GM21723 (cell line): ENCODE measurements around the gene TMEM86B.
"Not testable (repeated sequence)": the region's sequence is repeated elsewhere in the genome, so short reads cannot be mapped to it uniquely, and the experiment has no call there.

Experiments
- ATAC-seq: cut with Tn5 transposase; IDR thresholded peaks from one replicate; pipeline ENCODE4 v1.9.1; 2021; ENCODE audit warnings: mild to moderate bottlenecking, moderate library complexity; ENCODE audit not compliant: unreplicated experiment

Gene TMEM86B

DNA sequence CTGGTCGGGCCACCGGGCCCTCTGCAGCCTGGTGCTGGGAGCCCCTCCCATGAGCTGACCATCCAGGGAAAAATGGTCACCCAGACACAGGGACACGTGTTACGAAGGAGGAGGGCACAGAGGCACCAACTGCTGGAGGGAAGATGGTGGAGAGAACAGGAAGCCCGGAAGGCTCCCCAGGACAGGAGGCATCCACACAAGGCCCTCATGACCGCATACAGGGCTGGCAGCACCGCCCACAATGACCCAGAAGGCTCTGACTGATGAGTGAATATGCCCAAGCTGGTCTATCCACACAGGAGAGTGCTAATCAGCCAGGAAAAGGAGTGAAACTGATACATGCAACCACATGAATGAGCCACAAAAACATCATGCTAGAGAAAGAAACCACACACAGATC lies 14.0 kb upstream of the TMEM86B start:
- no peak for ATAC-seq

DNA sequence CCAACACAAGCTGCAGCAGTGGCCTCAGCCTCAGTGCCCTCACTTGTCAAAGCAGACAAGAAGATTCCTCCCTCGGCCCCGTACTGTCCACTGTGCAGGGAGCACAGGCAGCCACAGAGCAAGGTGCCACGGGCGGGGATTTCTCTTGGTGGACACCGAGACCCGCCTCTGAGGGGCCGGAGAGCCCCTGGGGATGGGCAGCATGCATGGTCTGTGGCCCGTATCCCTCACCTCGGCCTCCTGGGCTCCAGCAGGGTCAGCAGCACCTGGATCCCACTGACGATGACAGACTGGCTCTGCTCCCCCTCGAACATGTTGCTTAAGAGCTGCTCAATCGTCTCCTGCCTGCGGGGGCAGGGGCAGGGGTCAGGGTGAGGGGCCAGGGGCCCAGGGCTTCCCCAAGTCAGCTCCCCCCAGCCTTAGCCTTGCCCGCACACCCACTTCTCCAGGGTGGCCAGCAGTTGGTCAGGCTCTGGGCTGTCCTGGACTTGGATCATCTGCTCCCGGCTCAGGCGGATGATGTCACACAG lies 13.4 kb upstream of the TMEM86B start:
- ATAC-seq = no peak

DNA sequence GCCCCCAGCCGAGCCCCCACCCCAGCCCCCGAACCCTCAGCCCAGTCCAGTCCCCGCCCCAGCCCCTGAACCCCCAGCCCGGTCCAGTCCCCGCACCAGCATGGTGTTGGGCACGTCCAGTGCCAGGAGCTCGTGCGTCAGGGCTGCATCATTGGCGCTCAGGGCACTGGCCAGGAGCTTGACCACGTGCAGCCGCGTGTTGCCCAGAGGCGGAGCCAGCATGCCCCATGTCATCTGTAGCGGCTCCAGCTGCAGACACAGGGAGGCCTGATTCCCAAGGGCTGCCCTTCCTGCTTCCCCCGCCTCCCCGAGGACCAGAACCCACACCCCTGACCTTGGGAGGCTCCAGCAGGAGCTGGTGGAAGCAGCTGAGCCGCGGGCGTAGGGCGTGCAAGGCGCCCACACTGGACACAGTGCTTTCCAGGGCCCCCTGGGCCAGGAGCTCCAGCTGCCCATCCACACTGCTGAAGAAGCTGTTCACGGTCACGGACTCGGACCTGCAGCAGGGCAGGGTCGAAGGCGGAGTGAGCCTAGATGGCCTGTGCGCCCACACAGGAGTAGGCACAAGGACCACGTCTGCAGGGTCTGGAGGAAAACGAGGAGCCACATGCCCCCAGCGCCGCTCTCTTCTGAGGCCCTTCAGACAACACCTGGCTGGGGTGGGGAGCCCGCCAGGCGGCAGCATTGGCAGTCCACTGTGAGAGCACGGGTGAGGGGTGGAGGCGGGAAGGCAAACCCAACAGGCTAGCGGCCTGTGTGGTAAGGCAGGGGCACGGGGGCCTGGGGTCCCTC lies 12.8 kb upstream of the TMEM86B start:
- no peak for ATAC-seq

DNA sequence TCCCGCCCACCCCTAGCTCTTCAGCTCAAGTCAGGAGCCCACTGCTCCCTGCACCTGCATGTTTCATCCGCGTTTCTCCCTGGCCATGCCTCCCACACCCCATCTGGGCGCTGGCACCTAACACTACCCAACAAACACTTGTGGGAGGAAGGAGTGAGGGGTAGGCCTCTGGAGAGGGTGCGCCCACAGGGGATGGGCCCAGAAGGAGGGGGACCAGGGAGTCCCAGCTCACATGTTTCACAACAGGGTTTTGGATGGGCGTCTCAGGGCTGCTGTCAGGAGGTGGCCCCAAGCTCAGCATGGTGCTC lies 12.1 kb upstream of the TMEM86B start:
- ATAC-seq = no peak

DNA sequence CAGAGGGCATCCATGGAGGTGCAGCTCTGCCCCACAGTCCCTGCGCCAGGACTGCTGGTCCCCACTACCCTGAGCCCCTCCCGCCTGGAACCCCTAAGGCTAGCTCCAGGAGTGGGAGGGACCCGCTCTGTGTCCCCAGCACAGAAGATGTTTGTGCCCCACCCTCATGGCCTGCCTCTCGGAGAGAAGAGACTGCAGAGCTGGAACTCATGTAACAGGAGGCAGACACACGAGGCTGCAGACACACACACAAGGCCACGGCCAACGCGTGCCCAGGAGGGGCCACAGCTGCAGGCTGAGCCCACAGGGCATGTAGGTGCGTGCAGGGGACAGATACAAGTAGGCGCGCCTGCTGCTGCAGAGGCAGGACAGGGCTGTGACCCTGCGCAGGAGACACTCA lies 10.4 kb upstream of the TMEM86B start:
- no peak for ATAC-seq

DNA sequence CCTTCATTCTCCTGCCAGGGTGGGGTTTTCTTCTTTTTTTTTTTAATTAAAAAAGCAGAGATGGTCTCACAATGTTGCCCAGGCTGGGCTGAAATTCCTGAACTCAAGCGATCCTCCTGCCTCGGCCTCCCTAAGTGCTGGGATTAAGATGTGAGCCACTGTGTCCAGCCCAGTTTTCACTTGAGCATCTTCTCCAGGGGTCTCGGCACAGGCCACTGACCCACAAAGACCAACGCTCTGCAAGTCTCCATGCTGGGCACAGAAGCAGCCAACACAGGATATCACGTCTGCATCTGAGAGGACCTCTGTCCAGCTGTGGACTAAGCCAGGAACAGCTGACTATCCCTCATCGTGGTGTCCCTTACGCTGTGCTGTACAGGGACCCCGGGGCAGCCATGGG lies 9.5 kb upstream of the TMEM86B start:
- no peak for ATAC-seq

DNA sequence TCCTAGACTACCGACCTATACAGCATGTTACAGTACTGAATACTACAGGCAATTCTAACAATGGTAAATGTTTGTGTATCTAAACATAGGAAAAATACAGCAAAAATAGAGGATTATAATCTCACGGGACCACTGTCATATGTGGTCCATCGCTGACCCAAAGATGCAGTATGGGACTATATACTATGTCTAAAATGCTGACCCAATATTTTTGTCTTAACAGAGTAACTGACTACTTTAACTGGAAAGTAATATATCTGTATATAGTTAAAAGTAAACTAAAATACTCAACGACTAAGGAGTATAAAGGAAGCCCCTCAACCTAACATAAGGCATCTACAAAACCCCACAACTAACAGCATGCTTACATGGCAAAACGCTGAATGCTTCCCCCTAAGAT lies 4.4 kb upstream of the TMEM86B start:
- ATAC-seq = no peak

DNA sequence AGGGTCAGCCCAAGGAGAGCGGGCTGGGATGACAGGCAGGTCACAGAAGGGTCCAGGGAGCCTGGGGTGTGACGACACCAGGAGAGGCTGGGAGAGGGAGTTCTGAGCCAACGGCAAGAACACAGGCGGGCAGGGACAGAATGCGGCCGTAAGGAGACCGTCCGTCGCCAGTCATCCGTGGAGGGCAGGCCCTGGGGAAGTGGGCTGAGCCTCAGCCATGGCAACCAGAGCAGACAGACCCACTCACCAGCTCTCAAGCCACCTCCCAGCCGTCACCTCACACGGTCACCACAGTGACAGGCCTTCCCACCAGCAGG lies 3.7 kb upstream of the TMEM86B start:
- no peak for ATAC-seq

DNA sequence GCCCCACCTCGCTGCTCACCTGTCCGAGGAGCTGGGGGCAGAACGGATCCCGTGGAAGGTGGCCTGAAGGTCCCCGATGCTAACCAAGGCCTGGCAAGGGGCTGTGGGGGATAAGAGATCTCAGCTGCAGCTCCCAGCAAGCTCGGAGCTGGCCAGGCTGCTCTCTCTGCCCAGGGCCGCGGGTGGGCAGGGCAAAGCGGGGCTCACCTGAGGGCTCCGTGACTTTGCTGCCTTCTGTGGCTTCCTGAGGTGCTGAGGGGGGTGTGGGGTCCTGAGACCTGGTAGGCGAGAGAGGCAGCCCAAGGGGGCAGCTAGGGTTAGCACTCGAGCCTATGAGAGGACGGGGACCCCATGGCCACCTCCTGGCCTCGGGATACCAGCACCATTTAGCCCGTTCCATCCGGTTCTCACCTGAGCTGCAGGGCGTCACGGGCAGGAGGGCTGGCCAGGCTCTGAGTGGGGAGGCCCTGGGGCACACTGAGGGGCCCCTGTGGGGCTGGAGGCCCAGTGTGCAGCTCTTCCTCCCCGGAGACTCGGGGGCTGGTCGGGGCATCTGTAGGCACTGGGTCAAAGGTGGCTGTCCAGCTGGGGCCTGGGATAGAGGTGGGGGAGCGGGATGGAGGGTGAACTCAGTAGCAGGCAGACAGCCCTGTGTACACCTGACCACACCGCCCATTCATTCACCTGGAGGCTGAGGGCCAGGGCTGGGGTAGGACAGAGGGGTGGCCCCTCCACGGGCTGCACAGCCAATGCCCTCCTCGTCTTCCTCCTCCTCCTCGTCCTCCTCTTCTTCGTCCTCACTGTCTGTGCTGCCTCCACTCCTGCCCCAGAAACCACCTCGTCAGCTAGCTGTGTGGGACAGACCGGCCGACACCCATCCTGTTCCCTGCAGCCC lies 3.1 kb upstream of the TMEM86B start:
- no peak for ATAC-seq

DNA sequence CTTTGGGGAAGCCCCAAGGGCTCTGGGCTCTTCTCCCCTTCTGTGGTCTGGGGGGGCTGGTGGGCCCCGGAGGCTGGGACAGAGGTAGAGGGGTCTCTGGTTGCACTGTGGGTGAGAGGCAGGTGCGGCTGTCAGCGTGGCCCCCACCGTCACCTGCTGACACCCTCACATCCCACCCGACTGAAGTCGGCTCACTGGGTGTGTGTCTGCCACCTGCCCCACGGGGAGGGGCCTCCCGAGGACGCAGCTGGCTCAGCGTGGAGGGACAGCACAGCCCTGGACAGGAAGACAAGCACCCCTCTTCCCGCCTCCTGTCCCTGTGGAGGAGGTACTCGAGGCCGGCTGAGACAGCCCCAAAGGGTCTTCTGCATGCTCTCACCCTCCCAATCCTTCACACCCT lies 2.2 kb upstream of the TMEM86B start:
- no peak for ATAC-seq

DNA sequence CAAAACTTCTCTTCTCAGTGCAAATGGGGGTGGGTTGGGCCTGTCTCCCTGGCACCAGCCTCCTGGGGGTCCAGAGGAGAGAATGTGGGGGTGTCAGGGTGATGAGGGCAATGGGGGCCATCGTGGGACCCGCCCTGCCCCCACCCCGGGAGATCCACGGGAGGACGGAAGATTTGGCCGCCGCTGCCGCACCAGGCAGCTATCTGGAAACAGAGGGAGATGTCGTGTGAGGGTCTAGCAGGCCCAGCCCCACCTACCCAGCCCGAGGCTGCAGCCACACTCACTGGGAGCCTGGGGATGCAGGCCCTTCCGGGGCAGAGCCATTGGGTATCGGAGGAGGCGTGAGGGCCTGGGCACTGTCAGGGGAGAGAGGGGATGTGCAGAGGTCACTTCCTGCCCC lies 1.8 kb upstream of the TMEM86B start:
- ATAC-seq = no peak

DNA sequence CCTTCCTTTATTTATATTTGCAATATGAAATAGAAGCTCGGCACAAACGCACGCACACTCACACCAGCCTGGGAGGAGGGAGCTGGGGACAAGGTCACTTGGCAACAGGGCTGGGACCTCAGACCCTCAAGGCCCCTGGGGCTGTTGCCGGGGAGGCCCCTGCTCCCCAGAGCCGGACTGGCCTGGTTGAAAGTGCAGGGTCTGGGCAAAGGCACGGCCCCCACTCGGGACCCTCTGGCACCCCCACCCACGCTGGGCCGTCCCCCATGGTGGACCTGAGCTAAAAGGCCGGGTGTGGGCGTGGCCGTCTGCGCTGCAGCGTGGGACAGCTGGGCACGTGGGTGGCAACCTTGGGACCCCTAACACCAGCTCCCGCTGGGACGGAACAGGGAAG lies 1.2 kb upstream of the TMEM86B start:
- ATAC-seq = no peak

DNA sequence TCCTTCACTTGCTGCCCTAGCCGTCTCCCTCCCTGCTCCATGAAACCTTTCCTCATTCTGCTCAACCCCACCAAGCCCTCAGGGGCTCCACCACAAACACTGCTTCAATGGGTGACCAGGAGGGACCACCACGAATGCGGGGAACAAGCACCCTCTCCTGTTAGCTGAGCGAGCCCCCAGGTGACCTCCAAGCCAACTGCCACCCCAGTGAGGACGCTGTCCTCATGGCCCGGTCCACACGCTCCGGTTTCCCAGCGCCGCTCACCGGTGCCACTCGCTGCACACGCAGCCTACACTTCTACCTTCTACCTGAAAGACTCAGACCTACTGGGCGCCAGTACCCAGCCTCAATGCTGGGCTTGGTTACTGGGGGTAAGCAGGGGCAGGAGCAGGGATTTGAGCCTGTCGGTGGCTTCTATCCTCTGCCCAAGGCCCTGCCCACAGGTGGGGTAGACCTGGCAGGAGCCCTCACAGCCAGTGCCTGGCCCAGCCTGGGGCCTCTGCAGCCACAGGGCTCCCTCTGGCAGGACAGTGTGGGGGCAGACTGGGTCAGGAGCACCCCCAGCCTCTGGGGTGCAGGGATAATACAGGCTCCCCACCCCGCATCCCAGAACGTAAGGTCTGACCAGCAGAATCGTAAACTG lies 704 bp upstream of the TMEM86B start:
- no peak for ATAC-seq

DNA sequence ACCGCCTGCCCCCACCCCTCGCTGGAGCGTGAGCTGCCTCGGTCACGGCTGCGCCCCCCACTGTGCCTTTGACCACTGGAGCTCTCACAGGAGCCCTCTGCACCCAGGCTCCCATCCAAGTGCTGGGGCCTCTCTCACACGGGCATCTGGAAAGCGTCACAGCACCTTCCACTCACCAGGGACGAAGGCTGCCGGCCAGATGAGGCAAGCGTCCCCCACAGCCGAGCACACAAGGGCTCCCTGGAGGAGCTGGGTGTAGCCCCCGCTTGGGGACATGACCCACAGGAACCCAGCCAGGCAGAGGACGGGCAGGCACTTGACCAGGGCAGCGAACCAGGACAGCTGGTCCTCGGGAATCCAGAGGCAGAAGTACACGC lies 560 bp downstream of the TMEM86B start:
- ATAC-seq = no peak

DNA sequence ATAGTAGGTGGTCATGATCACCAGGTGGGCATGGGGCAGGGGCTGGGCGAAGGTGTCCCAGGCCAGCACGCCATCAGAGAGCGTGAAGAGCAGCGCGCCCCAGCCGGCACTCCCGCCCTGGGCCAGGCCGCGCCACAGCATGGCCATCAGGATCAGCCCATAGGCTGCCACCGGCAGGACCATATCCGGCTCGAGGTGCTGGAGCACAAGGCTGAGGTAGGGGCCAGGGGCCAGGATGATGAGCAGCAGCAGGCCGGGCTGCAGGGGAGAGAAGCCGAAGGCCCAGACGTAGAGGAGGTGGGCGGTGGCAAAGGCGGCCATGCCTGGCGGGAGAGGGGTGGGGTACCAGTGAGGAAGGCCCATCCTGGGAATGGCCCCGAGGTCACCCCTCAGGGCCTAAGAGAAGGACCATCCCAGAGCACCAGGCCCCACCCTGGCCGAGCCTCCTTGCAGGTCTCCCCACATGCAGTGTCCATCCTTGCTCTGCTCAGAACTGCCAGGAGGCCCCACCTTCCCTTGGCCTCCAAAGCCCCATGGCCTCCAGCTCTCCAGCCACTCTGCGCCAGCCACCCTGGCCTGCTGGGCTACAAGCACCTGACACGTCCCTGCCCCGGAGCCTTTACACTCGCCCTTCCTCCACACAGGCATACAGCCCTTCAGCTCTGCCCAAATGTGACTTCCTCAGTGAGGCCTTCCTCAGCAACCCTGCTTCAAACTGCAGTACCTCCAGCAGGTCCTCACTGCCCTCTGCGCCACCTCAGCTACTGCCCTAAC lies 1.1 kb downstream of the TMEM86B start:
- ATAC-seq = no peak

DNA sequence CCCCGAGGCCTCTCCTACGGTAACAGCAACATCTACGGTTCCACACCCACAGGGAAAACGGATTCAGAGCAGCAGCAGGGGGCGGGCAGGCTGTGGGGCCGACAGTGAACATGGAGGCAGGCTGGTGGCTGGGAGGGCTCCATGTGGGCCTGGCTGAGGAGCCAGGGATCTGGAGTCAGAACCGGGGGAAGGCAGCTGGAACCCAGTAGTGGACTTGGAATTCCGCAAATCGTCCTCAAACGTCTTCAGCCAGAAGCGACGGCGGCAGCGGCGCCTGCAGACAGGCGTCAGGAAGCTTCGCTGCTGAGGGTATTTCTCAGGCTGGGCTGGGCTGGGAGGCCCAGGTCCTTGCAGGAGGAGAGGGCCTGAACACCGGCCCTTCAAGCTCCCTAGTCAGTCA lies 1.8 kb downstream of the TMEM86B start:
- ATAC-seq = no peak

DNA sequence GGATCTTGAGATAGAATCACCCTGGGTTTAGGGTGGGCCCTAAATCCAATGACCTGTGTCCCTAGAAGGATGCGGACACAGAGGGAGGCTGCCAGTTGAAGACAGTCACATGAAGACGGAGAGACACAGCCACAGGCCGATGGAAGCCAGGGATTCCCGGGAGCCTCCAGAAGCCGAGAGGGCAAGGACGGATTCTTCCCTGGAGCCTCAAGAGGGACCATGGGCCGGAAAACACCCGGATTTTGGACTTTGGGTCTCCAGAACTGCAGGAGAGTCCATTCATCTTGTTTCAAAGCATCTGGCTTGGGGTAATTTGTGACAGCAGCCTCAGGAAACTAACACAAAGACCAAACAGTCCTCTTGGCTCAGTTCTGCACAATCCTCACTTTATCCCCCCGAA lies 2.3 kb downstream of the TMEM86B start:
- ATAC-seq = no peak

DNA sequence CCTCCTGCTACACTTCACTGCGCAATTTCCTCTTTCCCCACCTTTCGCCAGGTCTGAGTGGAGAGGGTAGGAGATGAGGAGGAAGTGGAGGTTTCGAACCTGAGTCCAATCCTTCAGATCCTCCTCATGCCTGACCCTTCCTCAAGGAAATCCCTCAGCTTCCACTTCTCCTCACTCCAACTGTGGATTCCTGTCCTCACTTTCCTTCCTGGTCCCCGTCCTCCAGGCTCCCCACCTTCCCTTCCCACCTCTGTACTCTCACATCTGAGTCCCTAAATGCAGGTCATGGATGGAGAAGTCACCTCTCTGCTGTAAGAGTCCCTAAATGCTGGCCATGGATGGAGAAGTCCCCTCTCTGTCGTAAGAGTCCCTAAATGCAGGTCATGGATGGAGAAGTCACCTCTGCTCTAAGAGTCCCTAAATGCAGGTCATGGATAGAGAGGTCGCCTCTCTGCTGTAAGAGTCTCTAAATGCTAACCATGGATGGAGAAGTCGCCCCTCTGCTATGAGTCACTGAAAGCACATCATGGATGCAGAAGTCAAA lies 3.1 kb downstream of the TMEM86B start:
- ATAC-seq = no peak

DNA sequence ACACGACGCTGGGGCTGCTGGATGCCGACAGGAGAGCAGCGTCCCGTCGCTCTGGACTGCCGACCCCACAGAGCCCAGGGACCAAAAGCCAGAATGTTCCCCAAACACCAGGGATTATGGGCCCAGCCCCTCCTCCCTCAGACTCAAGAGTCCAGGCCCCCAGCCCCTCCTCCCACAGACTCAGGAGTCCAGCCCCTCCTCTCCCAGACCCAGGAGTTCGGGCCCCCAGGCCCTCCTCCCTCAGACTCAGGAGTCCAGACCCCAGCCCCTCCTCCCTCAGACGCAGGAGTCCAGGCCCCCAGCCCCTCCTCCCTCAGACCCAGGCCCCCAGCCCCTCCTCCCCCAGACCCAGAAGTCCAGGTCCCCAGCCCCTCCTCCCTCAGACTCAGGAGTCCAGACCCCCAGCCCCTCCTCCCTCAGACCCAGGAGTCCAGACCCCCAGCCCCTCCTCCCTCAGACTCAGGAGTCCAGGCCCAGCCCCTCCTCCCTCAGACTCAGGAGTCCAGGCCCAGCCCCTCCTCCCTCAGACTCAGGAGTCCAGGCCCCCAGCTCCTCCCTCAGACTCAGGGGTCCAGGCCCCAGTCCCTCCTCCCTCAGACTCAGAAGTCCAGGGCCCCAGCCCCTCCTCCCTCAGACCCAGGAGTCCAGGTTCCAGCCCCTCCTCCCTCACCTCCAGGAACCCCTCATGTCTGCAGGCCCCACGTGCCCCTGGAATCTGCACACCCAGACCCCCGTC lies 3.7 kb downstream of the TMEM86B start:
- not testable (repeated sequence) for ATAC-seq

DNA sequence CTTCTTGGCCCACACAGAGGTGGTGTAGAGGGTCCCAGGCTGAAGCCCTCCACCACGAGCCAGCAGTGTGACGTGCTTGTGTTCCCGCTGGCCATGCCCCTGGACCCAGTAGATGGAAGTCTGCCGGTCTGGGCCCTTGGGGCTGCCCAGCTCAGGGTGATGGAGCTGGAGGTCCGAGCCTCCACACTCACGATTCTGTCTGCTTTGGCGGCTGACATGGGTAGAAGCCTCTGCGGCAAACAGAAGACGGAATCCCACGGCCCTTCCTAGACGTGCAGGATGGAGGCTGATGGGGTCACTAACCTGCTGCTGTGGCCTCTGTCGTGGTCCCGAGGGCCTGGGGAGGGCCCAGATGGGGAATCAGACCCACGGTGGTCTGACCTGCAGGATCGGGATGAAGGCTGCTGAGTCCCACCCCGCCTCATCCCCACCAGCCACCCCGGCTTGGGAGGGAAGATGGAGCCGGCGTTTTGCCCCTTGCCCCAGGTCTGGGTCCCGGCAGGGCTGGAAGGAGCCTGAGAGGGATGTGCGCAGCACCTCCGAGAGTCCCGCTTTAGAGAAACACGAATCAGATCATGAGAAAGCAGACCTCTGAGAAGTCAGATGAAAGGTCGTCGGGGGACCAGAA lies 4.4 kb downstream of the TMEM86B start:
- no peak for ATAC-seq
